ENCODE measurements around the gene MTG2.

Gene MTG2

DNA sequence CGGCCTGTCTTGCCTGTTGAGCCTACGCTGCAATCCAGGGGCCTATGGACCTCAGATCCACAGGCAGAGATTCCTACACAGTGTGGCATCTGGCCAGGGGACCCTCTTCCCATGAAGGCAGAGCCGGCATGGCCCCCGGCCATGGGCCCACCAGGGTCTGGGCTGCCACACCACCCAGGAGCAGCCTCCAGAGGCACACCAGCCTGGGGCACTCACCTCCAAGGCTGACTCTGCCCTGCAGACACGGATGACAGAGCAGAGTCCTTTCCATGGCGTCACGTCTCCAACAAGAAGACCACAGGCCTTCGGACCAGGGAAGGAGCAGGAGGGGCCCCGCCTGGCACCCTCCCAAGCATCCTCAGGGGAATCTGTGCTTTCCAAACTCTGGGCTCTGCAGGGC lies 40.7 kb downstream of the MTG2 start:
- Histone ChIP-seq H4K20me1 (ENCODE audit: insufficient read depth, low read length) (no peaks in the 10 kb centered on the region), H3K27me3 (ENCODE audit: low read depth, low read length) (no peaks in the 10 kb centered on the region)

DNA sequence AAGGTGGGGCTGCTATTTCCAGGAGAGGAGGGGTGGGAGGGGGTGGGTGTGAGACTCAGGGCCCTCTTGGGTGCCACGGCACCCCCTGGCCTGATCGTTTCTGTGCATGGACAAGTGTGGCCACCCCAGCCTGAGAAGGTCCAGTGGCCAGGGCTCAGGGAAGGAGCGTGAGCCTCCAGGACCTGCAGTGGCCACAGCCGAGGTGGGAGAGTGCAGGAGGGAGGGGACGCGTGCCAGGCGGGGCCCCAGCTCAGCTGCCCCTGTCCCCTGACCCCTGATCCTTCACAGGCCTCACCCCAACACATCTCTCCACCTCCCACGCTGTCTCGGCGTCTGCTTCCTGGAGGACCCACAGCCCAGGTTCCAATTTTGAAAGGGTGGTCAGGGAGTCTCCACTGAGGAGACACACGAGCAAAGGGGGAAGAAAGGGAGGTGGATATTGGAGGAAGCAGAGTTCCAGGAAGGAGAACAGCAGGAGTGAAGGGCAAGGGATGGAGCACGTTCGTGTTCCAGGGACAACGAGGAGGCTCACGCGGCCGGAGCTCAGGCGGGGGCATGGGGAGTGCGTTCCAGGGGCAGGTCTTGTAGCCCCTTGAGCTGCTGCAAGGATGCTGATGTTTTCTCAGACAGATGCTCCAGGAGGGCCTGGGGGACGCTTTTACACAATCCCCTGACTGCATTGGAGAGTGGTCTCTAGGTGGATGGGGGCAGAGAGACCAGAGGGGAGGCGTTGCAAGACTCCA lies 41.5 kb downstream of the MTG2 start:
- H3K9me3 ChIP-seq (ENCODE audit: insufficient read depth, low read length): no peaks in the 10 kb centered on the region

More for the DNA sequence above, 40.7 kb downstream of the MTG2 start:
- no peaks in the 10 kb centered on the region for H3K36me3 ChIP-seq (replicated peaks; ENCODE audit: low read depth, low read length)
- no peak overlapping the region for H3K27ac ChIP-seq (ENCODE audit: low read length)
- H3K4me3 ChIP-seq (ENCODE audit: low read length): no peak overlapping the region
- H3K4me2 ChIP-seq (ENCODE audit: low read length): no peak overlapping the region
- H3K79me2 ChIP-seq (ENCODE audit: low read length): no peaks in the 10 kb centered on the region
- H3K9ac ChIP-seq (ENCODE audit: low read length): no peak overlapping the region
- no peak for TF ChIP-seq EZH2phosphoT487 (IDR thresholded peaks at IDR 0.05; ENCODE audit: low read depth)
- TF ChIP-seq, protein P1, sequence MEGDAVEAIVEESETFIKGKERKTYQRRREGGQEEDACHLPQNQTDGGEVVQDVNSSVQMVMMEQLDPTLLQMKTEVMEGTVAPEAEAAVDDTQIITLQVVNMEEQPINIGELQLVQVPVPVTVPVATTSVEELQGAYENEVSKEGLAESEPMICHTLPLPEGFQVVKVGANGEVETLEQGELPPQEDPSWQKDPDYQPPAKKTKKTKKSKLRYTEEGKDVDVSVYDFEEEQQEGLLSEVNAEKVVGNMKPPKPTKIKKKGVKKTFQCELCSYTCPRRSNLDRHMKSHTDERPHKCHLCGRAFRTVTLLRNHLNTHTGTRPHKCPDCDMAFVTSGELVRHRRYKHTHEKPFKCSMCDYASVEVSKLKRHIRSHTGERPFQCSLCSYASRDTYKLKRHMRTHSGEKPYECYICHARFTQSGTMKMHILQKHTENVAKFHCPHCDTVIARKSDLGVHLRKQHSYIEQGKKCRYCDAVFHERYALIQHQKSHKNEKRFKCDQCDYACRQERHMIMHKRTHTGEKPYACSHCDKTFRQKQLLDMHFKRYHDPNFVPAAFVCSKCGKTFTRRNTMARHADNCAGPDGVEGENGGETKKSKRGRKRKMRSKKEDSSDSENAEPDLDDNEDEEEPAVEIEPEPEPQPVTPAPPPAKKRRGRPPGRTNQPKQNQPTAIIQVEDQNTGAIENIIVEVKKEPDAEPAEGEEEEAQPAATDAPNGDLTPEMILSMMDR (IDR thresholded peaks at IDR 0.05; ENCODE audit: low read depth, low read length): no peak
- H2AFZ ChIP-seq (ENCODE audit: low read depth, low read length): no peak overlapping the region
- no peaks in the 10 kb centered on the region for H3K4me1 ChIP-seq (ENCODE audit: low read length)
- no peaks in the 10 kb centered on the region for H3K9me3 ChIP-seq (ENCODE audit: insufficient read depth, low read length)

DNA sequence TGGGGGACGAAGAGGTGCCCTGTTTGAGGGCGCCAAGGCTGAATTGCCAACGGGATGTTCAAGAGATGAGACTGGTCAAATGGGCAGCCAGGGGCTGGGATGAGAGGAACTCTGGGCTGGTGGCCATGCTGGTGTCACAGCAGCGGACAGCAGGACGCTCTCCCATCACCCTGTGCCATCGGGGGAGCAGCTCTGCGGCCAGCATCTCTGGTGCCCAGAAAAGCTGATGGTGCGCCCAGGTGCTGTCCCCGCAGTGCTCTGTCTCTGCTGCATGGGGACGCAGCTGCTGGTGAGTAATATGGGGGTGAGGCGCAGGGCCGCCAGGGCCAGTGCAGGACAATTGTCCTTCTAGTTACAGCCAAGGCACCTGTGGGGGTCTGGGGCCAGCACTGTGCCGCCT lies 42.2 kb downstream of the MTG2 start:
- TF ChIP-seq EZH2phosphoT487 (IDR thresholded peaks at IDR 0.05; ENCODE audit: low read depth): no peak
- TF ChIP-seq, protein P1 (IDR thresholded peaks at IDR 0.05; ENCODE audit: low read depth, low read length): no peak
- Histone ChIP-seq H2AFZ (ENCODE audit: low read depth, low read length) (no peak overlapping the region), H3K27me3 (ENCODE audit: low read depth, low read length) (no peaks in the 10 kb centered on the region), H4K20me1 (ENCODE audit: insufficient read depth, low read length) (no peaks in the 10 kb centered on the region), H3K9ac (ENCODE audit: low read length) (no peak overlapping the region), H3K4me1 (ENCODE audit: low read length) (no peaks in the 10 kb centered on the region), H3K9me3 (ENCODE audit: insufficient read depth, low read length) (no peaks in the 10 kb centered on the region), H3K79me2 (ENCODE audit: low read length) (no peaks in the 10 kb centered on the region), H3K4me2 (ENCODE audit: low read length) (no peak overlapping the region), H3K4me3 (ENCODE audit: low read length) (no peak overlapping the region), H3K27ac (ENCODE audit: low read length) (no peak overlapping the region), H3K36me3 (replicated peaks; ENCODE audit: low read depth, low read length) (no peaks in the 10 kb centered on the region)

More for the DNA sequence above, 41.5 kb downstream of the MTG2 start:
- no peak for TF ChIP-seq EZH2phosphoT487 (IDR thresholded peaks at IDR 0.05; ENCODE audit: low read depth)
- TF ChIP-seq, protein P1 (IDR thresholded peaks at IDR 0.05; ENCODE audit: low read depth, low read length): no peak
- Histone ChIP-seq H3K4me2 (ENCODE audit: low read length) (no peak overlapping the region), H3K27me3 (ENCODE audit: low read depth, low read length) (no peaks in the 10 kb centered on the region), H3K4me1 (ENCODE audit: low read length) (no peaks in the 10 kb centered on the region), H3K9ac (ENCODE audit: low read length) (no peak overlapping the region), H3K27ac (ENCODE audit: low read length) (no peak overlapping the region), H3K4me3 (ENCODE audit: low read length) (no peak overlapping the region), H2AFZ (ENCODE audit: low read depth, low read length) (no peak overlapping the region), H4K20me1 (ENCODE audit: insufficient read depth, low read length) (no peaks in the 10 kb centered on the region), H3K36me3 (replicated peaks; ENCODE audit: low read depth, low read length) (no peaks in the 10 kb centered on the region), H3K79me2 (ENCODE audit: low read length) (no peaks in the 10 kb centered on the region)

DNA sequence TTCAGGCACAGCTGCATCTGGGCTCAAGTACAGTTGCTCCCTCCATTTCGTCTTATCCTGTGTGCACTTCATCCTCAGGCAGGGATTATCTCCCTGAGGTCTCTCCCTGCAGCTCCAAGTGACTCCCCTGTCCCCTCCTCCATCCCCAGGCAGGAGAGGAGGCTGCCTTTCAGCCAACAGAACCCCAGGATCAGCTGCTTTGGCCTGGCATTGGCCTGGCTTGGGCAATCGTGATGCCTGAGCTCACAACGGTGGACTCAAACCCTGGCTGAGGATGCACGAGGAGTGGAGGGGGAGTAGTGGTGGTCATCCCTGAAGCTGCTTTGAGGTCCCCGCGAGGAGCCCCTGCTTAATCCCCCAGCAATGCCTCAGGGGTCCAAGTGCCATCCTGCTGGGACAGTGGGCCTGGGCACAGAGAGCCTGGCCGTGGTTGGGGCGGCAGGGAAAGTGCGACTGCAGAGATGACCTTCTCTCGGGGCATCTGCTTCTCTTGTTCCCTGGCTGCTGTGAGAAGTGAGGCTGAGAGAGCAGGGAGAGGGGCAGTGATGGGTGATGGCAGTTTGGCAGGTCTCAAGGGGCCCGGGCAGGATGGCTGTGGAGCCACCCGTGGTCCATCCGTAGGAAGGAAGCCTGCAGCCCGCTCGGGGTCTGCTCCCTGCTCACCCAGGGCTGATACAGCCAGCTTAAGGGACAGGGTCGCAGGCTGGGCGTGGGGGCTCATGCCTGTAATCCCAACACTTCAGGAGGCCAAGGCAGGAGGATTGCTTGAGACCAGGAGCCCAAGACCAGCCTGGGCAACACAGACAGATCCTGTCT lies 43.2 kb downstream of the MTG2 start:
- Histone ChIP-seq H3K4me1 (ENCODE audit: low read length) (no peaks in the 10 kb centered on the region), H3K27me3 (ENCODE audit: low read depth, low read length) (no peaks in the 10 kb centered on the region), H3K27ac (ENCODE audit: low read length) (no peak overlapping the region), H3K4me3 (ENCODE audit: low read length) (no peak overlapping the region), H3K79me2 (ENCODE audit: low read length) (no peaks in the 10 kb centered on the region), H3K9ac (ENCODE audit: low read length) (no peak overlapping the region), H3K36me3 (replicated peaks; ENCODE audit: low read depth, low read length) (no peaks in the 10 kb centered on the region), H4K20me1 (ENCODE audit: insufficient read depth, low read length) (no peaks in the 10 kb centered on the region), H3K4me2 (ENCODE audit: low read length) (no peak overlapping the region), H3K9me3 (ENCODE audit: insufficient read depth, low read length) (no peaks in the 10 kb centered on the region), H2AFZ (ENCODE audit: low read depth, low read length) (no peak overlapping the region)
- no peak for TF ChIP-seq EZH2phosphoT487 (IDR thresholded peaks at IDR 0.05; ENCODE audit: low read depth)
- TF ChIP-seq, protein P1 (IDR thresholded peaks at IDR 0.05; ENCODE audit: low read depth, low read length): no peak
